NCI-H2171 treated with DMSO at 0.1 percent for 48 hours (cell line): ENCODE measurements around the gene PLPPR3.

Source experiments
- DNase-seq: peaks from one replicate; lab custom pipeline; 2025; lab: John Stamatoyannopoulos, UW

PLPPR3 gene

DNA sequence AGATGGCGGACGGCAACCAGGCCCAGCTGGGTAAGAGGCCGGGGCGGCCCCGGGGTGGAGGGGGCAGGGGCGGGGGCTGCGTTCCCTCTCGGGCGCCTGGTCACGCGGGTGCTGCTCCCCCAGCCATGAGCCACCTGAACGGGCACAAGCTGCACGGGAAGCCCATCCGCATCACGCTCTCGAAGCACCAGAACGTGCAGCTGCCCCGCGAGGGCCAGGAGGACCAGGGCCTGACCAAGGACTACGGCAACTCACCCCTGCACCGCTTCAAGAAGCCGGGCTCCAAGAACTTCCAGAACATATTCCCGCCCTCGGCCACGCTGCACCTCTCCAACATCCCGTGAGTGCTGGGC, 13.4 kb downstream of the PLPPR3 start:
- no peak for DNase-seq

DNA sequence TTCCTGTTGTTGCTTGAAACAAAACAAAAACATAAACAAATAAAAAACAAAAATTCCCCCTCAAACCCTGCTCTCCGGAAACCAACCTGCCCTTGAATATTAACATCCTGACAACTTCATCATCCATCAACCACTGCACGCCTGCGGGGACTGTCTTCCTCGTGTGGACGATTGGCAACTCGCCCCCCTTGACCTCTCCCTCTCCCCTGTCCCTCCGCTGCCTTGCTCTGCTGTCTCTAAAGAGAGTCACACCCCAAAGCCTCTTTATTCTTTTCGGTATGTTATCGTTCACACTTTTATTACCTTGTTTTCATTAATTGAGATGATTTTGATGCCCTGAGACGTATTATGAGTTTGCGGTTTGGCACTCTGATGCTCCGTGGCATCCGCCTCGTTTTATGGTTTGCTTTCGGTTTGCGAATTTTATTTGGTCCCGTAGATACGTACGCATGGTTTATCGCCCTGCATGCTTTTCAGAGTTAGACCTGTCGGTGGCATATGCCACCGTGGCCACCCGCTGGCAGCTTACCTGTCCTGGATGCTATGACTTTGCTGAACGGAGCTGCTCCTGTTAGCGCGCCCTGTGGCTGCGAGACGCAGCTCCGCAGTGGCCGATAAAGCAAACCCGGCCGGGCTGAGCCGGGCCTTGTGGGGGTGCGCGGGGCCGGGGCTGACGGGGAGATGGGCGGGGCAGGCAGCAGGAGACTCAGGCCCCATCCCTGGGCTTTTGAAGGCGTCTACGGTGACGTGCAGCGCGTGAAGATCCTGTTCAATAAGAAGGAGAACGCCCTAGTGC, 13.9 kb downstream of the PLPPR3 start:
- no peak for DNase-seq

DNA sequence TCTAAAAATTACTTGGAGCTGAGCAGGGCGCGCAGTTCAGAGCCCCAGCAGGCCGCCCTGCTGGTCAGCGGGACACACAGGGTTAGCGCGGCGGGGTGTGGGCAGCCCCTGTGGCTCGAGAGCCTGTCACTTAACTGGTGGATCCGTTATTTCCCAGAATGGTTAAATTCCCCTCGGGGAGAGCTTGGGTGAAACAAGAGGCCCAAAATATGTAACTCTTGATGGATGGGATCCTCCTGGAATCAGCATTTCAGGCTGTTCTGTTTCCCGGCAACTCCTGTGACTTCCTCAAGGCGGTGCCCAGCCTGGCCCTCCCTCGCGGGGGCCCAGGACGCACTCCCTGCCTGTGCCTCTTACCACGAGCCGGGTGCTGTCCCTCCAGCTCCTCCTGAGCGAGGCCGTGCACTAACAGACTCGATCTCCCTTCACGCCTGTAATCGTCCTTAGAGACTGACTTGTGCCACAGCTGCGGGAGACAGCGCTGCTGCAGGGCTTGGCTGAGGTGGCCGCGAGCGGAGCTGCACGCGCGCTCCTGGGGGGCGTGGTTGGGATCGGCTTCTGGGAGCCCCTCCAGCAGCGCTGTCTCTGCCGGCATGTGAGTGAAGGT, 14.8 kb downstream of the PLPPR3 start:
- no peak for DNase-seq

DNA sequence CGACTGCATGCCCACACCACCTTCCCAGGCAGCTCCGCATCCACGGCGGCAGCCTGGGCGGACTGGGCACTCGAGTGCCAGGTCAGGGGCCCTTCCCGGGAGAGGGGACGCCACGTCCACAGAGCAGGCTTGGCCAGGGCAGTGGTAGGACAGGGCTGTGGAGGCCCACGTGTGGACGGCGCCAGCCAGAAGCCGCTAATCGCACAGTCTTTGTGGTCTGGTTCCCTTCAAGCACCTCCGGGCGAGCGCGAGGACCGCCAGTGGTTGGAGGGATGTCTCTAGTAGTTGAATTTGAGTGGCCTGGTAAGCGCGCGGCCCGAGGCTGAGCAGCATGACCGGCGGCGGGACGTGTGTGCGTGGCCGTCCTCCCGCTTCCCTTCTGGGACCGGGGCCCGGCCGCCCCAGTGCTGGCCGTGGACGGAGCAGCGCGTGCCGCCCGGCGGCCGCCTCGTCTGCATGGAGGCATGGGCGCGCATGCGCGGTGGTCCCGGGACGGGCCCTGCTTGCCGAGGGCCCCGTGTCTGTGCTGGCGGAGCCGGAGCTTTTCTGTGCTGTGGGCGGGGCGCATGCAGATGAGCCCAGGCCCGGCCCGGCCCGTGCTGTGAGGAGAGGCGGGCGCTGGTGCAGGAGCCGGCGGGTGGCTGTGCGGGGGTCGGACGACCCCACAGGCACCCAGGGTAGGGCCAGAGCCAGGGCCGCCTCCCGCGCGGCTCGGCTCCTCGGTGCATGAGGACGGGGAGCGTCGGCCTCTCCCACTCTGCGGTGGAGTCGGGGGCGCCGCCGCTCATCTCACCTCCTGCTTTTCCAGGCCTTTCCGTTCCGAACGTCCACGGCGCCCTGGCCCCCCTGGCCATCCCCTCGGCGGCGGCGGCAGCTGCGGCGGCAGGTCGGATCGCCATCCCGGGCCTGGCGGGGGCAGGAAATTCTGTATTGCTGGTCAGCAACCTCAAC, 15.9 kb downstream of the PLPPR3 start:
- no peak for DNase-seq

DNA sequence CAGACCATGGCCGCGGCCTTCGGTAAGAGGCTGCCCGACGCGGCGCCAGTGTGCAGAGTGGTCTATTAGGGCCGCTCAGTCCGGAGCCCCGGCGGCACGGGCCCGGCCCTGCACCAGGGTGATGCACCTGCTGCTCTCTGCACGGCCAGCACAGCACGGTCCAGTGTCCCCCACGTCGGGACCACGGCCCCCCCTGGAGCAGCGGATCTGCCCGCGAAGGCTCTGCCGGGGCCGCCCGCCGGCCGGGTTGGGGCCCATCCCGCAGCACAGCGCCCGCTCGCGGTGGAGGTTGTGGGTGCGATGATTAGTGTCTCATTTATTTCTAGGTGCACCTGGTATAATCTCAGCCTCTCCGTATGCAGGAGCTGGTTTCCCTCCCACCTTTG, 16.6 kb downstream of the PLPPR3 start:
- DNase-seq = no peak

DNA sequence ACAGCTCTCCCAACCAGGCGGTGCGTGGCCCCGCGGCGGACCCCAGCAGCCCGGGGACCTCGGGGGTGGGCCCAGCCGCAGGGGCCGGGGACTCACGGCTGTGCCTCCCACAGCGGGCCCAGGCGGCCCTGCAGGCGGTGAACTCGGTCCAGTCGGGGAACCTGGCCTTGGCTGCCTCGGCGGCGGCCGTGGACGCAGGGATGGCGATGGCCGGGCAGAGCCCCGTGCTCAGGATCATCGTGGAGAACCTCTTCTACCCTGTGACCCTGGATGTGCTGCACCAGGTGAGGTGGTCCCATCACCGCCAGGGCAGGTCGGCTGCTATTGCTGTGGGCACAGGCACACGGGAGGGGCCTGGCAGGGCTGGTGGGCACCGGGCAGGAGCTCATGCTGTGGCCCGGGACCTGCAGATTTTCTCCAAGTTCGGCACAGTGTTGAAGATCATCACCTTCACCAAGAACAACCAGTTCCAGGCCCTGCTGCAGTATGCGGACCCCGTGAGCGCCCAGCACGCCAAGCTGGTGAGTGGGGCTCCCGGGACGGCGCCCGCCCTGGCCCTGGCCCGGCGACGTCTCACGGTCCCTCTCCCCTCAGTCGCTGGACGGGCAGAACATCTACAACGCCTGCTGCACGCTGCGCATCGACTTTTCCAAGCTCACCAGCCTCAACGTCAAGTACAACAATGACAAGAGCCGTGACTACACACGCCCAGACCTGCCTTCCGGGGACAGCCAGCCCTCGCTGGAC, 17.2 kb downstream of the PLPPR3 start:
- DNase-seq = no peak

DNA sequence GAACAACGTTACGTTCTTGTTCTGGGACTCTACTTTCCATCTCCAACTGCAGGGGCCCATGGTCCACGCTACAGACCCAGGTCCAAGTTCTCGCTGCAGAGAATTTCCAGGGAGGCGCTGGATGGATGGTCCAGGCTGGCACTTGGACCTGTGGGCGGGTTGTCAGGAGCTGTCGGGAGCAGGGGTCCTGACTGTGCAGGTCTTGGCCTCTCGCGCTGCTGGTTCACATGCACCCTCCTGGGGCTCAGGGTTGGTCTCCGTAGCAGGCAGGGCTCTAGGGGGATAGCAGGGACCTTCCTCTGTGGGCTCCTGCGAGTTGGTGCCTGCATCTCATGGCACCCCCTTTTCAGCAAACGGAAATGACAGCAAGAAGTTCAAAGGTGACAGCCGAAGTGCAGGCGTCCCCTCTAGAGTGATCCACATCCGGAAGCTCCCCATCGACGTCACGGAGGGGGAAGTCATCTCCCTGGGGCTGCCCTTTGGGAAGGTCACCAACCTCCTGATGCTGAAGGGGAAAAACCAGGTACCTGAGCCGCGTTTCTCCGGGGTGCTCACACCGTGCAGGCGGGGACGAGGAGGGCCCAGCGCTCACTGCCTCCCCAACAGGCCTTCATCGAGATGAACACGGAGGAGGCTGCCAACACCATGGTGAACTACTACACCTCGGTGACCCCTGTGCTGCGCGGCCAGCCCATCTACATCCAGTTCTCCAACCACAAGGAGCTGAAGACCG, 17.9 kb downstream of the PLPPR3 start:
- DNase-seq = no peak

DNA sequence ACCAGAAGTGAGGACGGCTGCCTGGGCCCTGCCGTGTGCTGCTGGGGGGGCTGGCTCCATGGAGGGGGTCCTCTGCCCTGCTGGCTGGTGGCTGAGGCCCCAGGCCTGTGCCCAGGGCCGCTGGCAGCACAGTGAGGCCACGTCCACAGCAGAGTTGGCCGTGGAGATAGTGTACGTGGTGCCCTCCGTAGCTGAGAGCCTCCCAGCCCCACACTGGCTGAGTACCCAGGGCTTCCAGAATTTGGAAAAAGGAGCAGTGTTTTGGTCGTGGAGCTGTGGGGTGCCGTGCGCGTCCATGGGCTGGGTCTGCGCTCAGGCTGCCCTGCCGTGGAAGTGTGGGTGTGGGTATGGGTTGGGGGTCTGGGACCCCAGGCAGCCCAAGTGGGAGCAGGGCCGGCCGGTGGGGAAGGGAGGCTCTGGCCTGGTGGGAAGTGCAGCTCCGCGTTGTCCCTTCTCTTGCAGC, 18.6 kb downstream of the PLPPR3 start:
- no peak for DNase-seq

DNA sequence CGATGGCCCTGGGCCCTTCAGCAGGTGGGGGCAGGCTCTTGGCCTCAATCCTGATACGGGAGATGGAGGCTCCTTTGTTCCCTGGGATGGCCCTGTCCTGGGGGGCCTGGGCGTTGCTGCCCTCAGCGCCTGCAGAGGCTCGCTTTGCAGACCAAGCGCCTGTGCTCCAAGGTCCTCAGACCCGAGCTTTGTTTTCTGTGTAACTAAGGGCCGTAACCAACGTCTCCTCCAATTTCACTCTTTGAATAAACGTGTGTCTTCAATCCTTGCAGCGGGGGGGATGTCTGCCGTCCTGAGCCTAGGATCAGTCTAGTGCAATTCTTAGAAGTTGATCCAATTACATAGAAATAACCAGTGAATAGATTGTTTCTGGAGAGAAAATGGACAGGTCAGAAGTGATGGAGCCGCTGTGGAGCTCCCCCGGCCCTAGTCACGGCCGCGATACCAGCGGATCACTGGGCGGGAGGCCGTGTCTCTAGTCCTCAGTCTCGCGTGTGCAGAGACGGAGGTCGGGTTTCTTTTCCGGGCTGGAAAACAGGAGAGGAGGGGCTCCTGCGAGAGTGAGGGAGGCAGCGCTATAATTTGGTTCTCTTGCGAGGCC, 19.2 kb downstream of the PLPPR3 start:
- DNase-seq = peak; percentile 13

DNA sequence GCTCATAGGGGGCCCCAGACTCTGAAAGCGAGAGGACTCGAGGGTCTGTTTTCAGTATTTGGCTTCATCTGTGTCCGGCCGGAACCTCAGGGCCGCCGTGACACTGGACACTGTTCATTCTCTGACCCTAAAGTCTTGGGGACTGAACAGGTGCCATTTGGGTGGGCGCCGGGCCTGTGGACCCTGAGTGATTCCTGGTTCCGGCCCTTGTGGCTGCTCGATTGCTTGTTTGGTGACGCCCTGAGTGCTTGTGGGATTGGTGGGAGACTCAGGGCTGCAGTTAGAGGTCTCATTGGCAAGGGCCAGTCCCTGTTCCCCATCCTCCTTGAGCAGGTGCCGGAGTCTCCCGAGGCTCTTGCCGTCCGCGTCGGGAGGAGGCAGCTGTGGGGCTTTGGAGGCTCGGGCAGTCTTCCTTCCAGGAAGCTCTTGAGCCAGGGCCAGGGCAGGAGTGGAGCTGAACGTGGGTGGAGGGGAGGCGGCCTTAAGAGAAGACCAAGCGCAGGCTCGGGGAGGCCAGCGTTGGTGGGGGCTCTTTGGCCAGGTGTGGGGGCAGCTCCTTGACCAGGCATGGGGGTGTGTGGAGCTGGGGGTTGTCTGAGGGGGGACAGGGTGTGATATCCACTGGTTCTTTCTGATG, 19.8 kb downstream of the PLPPR3 start:
- no peak for DNase-seq

DNA sequence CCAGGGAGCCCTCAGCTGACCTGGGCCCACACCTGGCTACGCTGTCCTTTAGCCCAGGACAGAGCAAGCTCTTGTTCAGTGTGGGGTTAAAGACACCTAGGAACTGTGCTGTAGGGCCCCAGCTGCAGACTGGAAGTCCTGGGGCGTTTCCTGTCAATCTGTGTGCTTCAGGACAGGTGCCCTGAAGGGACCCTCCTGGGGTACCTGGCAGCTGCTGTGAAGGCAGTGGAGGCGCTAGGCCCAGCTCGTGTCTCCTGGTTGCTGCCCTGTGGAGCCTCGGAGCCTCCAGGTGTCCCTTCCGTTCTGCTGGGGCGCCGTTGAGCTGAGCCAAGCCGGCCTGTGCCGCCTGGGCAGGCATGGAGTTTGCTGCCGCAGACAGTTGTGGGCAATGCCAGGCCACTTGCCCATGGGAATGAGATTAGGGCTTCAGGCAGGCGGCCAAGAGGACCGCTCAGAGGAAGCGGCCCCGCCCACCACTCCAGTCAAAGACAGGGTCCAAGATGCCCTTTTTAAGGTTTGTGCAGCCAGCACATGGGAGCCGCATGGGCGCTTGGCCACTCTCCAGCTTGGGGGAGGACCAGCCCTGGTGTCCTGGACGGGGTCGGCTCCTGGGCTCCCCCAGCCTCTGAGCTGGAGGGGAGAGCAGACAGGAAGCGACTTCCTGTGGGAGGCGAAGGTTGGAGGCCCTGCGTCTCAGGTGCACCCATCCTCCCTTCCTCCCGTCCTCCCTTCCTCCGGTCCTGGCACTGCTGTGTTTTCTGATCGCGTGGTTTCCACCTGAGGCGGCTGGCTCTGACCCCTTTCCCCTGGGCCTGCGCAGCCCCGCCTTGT, 20.5 kb downstream of the PLPPR3 start:
- DNase-seq = no peak

DNA sequence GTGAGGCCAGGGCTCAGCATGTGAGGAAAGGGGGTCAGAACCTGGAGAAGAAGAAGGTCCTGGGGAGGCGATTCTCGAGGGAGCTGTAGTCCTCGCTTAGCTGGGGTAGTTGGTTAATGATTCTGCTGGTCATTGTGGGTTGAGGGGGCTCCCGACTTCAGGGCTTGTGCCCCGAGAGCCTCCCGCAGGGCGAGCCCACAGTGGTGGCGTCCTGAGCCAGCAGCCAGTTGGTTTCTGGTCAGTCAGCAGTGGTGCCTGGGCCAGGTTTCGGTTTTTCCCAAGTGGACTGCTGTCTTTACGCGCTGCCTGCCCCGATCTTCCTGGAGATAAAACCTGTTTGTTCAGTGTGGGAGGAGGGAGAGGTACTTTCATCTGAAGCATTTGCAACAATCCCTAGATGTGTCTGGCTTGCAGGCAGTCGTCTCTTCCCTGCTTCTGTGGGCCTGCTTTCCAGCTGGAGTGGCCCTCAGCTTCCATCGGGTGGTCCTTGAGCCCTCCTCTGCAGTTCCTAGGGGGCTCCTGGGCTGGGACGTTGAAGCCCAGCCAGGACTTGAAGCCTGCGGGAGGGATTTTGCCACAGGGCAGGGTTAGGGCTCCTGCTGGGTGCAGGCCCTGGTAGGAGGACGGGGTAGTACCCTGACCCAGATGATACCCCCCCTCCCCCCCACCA, 21.3 kb downstream of the PLPPR3 start:
- DNase-seq = no peak

DNA sequence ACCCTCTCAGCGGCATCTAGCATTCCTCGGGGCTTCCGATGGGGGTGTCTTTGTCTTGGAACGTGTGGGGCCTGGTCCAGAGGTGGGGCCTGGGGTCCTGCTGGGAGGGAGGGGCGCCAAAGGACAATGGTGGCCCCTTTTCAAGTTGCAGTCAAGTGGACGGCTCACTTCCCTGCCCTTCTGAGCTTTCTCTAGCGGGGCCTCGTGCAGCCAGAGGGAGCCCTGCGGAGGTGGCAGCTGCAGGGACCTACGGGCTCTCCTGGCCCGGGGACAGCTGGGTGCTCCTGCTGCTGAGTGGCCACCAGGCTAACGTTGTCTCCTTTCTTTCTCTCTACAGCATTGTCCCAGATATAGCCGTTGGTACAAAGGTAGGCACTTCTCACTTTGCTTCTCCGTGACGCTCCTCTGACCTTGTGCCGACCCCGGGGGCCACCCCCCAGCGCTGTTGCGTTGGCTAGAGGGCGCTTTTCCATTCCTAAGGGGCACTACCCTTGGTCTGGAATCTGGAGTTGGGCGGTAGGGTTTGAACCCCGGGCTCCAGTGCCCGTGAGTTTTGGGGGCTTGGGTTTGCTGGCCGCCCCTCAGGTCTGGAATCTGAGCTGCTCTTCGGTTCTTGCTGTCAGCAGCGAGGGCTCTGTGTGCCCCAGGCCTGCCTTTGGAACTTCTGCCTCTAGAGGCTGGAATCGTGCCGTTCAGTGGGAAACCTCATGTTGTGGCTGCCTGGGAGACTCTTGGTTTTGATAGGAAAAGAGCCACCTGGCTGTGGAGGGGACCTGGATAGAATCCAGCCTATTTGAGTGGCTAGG, 22.5 kb downstream of the PLPPR3 start:
- DNase-seq = peak; percentile 14

DNA sequence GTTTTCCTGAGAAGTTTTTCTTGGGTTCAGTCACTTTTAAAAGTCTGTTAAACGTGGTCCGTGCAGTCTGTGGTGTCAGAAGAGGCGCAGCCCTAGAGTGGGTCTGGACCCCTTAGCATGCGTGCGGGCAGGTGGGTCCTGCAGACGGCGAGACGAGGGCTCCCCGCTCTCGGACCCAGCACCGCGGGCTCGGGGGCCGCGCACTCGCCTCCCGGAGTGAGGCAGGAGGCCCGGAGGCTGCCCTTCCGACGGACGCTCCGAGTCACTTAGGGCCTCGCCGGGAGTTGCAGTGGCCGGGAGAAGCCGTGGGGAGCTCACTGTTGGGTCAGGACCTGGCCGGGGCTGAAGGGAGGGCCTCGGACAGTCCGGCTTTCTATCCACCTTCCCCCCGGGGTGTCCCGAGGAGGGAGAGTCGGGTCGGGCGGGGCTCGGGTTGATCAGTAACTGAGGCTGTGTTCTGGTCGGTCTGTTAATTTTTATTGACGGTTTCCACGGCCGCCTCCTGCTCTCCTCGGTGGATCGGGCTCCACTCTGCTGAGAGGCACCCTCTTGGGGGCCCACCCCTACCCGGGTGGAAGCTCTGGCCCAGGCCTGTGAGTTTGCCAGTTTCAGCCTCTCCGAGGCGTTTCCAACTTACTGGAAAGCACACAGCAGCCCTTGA, 23.2 kb downstream of the PLPPR3 start:
- no peak for DNase-seq

DNA sequence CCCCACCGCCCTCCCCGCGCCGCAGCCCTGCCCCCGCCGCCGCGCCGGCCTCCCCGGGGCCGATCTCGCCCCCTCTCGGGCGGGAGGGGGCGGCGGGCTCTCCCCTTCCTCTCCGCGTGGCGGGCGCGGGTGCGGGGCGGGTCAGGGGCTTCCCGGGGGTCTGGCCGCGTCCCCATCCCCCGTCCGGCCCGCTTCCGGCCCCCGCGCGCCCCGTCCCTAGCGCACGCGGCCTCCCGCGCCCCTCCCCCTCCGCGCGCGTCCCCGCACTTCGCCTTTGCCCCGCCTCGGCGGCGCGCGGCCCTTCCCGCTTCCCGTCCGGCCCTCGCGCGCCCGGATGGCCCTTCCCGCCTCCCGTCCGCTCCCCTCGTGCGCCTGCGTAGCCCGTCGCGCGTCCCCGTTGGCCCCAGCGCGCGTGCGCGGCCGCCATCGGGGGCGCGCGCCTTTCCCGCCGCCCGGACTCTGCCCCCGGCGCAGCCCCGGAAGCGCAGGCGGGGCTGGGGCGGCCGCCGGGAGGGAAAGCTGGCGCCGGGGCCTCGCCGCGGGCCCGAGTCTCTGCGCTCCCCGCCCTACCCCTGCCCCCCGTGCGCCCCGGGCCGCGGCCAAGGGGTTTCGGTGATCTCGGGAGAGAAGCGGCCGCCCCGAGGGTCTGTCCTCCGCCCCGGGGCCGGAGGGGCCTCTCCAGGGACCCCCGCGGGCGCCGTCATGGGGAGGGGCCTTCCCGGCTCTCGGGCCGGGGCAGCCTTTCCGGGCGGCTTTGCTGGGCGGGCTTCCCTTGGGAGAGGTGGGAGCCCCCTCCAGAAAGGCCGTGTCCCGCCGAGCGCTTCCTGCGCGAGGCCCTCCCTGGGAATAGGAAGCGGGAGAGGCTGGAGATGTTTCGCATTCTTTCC, 24.0 kb downstream of the PLPPR3 start:
- peak; percentile 84 for DNase-seq
